CD4-positive, alpha-beta T cell treated with Interleukin-6 for 4 hours (primary cell): ENCODE measurements around the gene AFTPH.

Experiments used
- DNase-seq: peaks from one replicate; pipeline ENCODE4 v3.0.0-alpha.2; 2020; ENCODE audit warnings: mixed read lengths

The AFTPH gene

DNA sequence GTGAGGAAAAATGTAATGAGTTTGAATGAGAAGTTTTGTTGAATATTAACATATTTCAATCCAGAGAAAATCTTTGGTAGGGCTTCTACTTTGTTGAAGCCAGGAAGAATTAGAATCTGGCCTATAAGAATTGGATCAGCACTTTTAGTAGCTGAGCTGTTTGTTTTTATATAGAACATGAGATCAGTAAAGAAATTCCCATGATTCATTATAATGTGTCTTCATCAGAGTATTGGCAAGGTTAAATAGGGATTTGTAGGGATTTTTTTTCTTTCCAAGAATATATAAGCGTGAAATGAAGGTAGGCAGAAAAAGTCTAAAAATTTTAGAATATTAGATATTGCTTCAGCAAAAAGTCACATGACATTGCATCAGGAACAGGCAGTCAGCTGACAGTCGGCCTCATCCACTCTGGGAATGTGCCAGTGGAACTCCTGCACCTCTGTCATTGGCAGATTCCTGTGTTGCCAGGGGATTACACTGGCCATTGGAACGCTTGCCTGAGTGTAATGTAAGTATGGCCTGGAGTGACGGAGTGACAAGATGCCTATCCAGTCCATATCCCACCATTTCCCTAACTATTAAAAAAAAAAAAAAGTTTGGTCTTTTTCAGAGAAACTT is 69.0 kb downstream of the AFTPH start:
- DNase-seq, result no peak

DNA sequence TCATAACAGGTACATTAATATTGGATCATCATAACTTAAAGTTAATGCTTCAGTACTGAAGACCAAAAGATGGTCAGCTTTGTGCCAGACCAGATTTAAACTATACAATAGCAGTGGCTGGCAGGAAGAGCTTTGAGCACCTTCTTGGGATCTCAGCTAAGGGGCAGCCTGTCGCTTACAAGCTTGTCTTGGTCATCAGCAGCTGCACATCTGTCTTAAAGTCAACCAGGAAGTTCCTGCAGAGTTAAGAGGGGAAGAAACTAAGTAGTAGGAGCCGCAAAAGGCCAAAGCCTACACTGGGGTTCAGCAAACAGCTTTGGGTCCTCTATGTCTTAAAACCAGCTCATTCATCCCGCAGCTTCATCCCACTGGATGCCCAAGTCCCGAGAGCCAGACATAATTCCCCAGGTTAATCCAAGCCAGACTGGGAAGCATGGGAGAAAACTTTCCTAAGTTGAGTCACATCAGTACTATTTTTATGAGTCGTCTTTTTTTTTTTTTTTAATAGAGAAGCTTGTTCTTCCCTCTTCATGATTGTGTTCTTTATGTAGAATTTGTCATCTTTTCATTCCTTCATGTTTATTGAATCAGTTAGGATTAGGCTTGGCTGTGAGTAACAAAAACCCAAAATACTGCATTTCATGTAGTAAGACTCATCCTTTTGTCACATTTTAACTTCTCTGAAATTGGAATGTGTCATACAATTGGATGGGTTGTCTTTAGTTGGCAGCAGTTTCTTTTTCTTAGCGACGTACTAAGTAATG is 70.3 kb downstream of the AFTPH start:
- no peak for DNase-seq

DNA sequence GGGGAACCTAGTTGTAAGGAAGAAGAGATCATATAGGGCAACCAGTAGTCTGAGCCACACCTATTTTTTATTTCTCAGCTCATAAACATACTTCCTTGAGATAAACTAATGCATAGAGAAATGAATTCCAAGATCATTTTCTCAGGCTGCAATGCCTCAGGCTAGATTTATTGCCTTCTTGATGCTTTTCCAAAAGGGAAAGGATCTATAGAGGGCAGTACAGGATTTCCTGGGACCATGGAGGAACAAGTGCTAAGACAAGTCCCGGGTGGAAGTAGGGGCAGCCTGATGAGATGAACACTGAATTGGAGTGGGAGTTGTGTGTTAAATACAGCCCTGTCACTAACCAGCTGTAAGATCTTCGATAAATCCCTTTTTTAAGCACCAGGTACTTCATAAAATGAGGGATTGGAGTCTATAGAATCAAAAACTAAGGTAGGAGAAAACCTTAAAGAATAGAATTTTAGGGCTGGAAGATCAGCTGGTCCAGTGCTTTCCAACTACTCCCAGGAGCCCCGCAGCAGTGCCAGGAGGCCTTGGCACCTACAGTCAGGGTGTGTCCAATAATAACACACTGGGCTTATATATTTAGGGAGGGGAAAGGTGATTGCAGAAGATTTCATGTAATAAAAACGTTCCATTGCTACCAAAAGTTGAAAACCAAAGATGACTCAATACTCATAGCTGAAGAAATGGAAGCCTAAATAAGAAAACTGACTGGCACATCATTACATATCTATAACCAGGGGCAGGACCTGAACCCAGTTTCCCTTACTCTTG is 71.5 kb downstream of the AFTPH start:
- DNase-seq, result no peak

DNA sequence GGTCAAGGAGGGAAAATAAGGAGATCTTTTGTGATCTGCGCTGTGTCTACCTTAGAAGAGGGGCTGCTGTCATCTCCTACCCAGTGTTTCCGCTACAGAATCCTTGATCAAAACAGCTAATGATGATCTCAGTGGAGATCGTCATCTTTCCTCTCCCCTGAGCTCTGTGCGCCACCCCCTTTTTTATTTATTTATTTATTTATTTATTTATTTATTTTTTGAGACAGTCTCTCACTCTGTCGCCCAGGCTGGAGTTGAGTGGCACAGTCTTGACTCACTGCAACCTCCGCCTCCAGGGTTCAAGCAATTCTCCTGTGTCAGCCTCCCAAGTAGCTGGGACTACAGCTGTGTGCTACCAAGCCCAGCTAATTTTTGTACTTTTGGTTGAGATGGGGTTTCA is 74.1 kb downstream of the AFTPH start:
- DNase-seq, result no peak

DNA sequence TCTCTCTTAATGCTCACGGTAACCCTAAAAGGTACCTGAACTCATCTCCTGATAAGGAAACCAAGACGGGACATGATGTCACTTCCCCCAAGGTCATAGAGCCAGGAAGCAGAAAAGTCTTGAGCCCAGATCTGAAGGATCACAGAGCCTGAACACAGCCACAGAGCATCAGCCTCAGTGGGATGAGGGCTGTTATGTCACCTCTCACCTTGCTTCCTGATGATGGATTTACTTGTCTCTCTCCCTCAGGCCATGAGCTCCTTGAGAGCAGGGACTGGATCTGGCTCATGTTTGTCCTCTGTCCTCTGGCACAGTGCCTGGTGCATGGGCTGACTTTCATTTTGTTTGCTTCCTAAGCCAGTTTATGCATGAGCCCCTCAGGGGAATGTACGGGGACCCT is 75.3 kb downstream of the AFTPH start:
- DNase-seq, result no peak

DNA sequence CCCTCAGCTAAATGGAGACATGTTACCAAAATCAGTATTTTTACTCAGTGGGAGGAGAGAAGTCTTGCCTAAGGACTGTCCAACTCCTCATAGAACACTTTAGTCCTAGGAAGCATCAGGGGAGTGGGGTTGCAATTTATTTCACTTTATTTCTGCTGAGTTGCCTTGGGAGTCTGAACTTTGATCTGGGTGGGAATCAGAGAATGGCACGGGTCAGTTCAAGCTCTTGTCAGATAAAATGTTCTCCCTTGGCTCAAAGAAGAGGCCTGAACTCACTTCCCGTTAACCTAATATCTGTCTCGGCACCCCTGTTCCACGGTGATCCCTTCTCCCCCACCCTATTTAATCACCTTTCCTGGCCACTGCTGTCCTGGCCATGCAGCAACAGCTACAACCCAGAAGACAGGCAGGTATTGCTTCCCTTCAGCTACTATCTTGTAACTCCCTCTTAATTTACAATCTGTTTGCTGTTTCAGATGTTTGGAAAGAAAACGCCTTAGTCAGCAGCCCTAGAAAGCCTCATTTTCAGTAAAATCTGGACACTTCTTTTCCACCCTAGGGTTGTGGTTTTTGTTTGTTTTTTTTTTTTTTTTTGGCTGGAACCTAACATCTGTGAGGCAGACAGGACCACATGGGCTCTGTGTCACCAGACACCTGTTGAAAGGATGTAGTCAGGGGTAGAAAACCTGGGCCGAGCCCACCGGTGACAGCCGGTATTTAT is 77.1 kb downstream of the AFTPH start:
- no peak for DNase-seq

DNA sequence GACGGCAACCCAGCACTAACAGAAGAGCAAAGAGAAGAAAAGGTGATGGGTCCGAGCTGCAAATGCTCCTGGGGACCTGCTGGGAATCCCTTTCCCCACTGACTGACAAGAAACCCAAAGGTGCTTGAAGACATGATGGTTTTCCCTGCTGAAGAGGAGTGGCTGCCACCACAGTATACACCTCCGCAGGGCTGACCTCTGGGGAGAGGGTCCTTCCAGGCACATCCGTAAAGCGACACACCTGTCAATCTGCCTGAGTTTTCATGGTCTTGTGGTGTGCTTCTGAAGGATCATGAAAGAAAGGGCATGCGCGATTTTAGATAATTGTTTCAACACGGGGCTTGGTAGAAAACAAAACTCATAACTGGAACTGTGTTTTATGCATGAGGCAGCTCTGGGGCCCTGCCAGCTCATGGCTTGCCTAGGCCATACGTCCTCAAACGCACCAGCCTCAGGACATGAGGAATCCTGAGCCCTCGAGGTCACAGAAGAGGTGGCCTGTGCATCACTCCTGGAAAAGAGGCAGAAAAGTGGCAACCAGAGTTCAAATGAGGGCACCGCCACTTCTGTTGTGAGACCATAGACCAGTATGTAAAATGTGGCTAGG is 77.8 kb downstream of the AFTPH start:
- DNase-seq, result no peak

DNA sequence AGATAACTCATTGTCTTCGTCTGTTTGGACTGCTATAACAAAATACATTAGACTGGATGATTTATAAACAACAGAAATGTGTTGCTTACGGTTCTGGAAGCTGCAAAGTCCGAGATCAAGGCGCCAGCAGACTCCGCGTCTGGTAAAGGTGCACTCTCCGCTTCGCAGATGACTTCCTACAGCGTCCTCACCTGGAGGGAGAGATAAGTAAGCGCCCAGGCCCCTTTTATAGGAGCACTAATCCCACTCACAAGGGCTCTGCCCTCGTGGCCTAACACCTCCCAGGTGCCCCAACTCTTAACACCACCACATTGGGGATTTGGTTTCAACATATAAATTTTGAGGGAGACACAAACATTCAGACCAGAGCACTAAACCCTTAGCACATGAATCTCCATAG is 78.3 kb downstream of the AFTPH start:
- DNase-seq, result no peak

DNA sequence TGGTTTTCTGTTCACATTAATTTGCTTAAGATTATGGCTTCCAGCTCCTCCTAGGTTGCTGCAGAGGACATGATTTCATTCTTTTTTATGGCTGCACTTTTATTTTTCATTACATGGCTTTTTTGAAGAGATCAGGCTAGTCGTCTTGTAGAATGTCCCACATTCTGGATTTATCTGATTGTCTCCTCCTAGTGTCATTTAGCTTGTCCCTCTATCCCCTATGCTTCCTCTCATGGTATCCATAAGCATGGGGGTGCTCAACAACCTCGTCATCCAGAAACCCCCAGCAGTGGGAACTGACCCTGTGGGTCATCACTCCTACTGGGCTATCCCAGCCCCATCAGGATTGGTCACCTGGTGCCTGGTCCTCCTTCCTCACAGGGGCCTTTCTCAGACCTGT is 80.0 kb downstream of the AFTPH start:
- no peak for DNase-seq

DNA sequence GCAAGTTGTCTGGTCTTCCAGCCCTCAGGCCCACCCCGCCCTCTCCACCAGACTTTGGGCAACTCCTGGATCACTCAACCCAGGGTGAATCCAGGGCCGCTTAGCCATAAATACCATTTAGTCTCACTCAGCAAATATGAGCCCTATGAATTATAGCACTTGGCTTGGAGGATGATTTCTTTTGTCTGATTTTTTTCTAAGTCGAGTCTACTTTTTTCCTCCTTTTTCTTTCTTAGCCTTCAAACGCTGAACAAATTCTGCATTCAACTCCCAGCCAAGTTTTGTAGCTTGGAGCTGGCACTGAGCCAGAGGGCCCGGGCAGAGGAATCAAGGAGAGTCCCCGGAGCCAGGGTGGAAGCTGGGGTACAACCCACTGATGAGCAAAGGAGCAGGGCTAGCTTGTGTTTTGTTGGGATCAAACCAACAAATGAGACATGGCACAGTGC is 80.9 kb downstream of the AFTPH start:
- no peak for DNase-seq

DNA sequence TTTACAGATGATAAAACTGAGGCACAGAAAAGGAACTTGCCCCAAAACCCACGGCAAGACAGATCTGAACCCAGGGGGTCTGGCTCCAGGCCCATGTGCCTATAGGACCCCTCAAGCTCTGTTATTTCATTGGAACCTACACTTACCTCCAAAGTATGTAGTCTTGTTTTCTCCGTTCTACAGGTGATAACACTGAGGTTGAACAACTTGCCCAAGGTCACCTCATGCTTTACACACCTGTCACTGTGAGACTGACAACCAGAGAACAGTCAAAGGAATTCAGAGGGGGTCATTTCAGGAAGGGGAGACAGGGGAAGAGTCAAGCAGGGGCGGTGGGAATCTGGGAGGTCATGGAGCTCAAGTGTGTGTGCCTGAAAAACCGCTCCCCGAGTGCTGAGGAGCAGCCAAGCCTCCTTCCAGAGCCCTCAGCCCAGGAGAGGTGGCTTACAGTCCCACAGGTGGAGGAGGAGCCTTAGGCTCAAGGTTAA is 81.9 kb downstream of the AFTPH start:
- DNase-seq, result no peak

DNA sequence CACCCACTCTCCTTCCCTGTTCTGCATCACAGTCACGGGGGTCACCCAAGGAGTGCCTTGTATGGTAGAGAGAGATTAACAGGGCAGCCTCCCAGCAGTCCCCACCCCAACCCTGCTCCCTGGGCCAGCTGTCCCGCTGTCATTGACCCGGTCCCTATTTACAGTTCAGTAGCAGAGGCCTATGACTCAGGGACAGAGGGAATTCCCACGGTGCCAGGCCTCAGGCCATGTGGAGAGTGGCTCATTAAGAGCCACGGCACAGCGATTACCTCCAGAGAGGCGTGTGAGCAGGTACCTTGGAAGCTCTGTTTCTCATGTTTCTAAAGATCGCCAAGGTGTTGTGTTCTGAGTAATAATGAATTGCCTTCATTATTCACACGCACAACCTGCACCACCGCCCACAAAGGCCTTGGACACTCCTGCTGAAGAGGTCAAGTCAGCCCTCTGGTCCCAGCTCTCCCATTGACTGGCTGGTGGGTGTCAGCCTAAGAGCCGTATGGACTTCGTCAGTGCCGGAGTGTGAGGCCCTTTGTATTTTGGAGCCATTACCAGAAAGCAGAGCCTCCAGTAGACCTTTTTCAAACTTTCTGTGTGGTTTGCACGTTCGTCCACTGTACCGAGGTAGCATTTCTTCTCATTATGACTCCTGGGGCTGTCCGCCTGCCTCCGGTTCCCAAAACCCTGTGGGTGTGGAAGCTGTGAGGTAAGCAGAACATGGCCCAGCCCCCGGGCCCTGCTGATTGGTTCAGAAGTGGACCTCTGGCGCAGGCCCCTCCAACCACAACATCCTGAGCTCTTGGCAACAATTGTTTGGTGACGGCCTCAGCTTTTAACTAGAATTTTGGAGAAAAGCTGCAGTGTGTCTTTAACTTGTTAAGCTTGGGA is 82.6 kb downstream of the AFTPH start:
- DNase-seq, result peak; percentile 87

DNA sequence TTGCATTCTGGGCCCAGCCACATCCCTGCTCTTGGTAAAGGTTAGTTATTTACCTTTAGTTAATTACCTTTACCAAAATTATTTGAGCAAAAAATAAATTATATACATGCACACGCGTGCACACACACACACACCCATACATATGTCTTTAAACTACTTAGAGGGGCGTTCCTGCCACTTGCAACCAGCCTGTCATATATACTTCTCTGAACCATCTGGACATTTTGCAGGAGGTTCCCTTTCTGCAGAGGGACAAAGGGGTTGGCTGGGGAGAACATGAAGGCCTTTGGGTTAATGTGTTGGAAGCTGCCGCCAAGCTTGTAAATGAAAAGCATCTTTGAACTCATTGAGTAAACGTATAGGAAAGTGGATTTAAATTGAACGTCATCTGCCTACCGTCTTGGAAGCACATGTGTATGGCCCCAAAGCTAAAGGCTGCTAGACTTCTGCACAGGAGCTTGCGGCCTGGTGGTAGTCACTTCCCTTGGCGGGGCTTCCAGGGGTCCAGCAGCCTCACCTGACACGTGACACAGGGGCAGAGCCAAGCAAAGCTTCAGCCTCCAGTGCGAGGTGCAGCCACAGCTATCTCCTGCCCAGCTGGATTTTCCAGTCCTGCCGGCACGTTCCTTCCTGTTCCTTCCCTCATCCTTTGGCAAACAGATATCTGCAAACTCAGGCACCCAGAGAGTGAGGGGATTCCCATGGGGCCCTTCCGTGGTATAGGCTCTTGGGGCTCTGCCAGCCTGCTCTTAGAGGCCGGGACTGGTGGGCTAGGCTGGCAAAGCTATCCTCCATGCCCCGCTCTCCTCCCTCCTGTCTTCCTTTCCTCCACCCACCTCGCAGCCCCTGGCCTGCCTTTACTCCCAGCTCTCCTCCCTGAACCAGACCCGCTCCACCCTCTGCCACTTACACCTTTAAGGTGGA is 83.5 kb downstream of the AFTPH start:
- DNase-seq, result no peak

DNA sequence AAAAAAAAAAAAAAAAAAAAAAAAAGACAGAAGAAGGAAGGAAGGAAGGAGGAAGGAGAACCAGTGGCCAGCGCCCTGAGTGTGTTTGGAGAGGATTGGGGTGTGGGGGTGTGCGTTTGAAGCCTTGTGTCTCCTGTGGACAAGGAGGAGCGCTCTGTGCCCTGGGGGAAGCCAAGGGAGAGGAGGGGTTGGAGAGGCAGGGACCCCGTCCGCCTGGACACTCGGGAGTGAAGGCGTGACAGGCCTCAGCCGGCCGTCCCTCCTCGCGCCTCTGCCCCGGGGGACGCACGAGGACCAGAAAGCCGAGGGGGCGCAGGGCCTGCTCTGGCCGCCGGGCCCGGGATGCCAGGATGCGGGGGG is 84.7 kb downstream of the AFTPH start:
- DNase-seq, result no peak

DNA sequence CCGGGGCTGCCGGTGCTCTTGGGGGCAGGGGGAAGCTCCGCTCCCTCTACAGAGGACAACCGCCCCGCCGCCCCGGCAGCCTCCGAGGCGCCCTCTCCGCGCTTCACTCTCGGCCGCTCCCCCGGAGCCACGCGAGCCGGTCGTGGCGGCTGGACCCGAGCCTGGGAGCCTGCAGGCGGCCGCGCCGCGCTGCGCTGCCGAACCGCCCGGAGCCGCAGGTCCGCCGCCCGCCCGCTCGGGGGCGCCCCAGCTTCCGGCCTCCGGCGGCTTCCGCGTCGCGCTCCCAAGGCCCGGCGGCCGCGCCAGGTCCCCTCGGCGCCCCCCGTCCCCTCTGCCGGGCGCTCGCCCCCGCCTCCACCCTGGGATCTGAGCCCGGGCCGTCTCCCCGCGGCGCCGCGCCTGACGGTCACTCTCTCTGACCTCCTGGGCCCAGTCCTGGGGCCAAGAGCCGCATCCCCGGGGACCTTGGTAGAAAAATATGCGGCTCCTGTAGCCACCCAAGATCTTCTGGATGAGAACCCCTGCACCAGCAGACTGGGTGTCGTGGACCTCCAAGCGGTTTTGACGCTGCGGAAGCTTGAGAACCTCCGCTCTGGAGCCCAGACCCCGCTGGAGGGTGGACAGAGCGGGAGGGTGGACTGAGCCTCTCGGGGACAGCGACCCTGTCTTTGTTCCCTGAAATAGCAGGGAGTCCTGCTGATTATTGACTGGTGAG is 85.3 kb downstream of the AFTPH start:
- DNase-seq, result peak; percentile 73

DNA sequence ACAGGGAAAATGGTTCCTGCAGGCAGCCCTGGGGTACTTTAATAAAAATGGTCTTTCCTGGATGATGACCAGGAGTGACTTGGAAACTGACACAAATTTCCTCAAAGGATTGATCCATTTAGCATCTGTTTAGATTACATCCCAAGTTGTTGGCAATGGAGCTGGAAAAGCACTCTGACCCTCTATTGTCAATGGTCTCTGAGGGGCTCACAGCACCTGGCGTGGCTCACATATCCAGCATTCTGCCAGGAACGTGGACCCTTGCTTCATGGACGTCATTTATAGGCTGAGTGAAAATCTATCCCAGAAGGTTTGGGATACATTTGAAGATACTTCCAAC is 85.8 kb downstream of the AFTPH start:
- no peak for DNase-seq

DNA sequence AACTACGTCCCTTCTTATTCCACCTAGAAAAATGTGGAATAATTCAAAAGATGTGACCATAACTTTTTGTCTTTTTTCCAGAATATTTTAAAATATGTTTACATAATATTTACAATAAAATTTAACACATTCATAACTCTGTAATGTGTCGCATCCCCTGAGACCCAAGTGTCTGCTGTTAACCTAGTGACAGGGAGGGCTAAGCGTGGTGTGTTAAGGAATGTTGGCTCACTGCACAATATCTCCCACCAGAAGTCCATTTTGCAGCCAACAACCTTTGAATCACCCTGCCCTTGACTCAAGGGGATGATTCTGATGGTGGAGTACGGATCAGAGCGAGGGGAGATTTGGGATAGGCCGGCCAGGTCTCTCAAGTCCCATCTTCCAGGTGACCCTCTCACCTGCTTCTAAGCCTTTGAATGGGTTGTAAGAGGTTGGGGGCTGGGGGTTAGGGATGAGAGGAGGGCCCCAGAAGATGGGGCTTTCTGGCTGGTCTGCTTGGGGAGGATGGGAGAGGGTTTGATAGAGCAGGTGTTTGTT is 86.3 kb downstream of the AFTPH start:
- no peak for DNase-seq

DNA sequence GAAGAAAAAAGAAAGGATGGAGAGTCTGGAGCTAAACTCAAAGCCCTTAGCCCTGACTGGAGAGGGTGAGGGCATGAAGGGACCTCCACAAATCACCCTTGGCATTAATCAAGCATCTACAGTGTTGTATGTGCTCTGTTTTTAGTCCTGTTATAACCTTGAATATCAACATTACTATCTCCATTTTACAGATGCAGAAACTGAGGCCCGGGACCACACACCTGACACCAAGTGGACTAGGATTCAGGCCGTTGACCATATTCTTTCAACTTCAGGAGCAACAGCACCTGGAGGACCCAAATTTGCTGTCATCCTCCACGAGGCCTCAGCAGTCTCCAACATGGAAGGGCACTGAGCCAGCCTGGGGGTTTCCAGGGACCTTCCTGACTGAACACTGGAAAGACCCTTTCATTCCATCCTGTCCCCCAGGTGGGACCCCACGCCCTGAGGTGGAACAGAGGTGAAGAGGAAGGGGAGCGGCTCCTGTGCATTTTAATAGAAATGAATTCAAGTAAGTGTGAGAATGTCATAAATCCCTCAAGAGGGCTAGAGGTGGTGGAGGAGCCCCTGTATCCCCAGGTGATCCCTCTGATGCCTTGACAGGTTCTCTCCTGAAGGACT is 88.6 kb downstream of the AFTPH start:
- no peak for DNase-seq

DNA sequence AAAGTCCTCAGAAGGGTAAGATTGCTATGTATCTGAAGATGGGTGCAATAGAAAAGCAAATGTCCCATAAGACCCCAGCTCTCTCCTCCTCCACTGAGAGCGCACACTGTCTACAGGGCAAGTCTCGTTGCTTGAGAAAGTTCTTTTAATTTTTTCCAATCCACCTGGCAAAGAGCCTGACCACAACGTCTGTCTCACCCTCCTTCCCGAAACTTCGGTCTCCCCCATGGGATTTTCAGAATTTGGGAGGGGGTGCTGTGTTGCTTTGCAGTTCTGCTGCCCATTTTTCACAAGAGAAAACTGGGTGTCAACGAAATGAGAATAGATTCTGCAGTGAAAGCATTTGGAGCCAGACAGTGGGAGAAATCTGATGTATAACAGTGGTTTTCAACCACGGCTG is 89.1 kb downstream of the AFTPH start:
- no peak for DNase-seq
